Endothelial cell of umbilical vein (primary cell): ENCODE results near the gene NBEAL1. TPM values are rescaled to one million over a fixed set of nuclear protein-coding genes. Genes with fewer than 3 reads are reported as not detected.
"Not testable (repeated sequence)": the region's sequence is repeated elsewhere in the genome, so short reads cannot be mapped to it uniquely, and the experiment has no call there.

ENCODE experiments used
- BruUV-seq: library from RNA; stranded (reverse); fragments of 400-500 nt; replicated peaks from 2 replicates; lab custom pipeline; 2021; lab: Mats Ljungman, UMichigan
- CTCF ChIA-PET: fragments of 300-600, 350-600 bp; sonication (Branson Sonifier 250); formaldehyde crosslinking; loops from one replicate; lab custom pipeline; 2021; ENCODE audit warnings: antibody characterized with exemption, inconsistent platforms; lab: Charles Lee
- POLR2A ChIA-PET: fragments of 300-600, 350-600 bp; sonication (Branson Sonifier 250); formaldehyde crosslinking; loops from one replicate; lab custom pipeline; 2021; ENCODE audit warnings: antibody characterized with exemption, inconsistent platforms; lab: Charles Lee
- DNase-seq: peaks from one replicate; pipeline ENCODE4 v3.0.0-alpha.2; 2011; ENCODE audit warnings: low read depth, low spot score
- FAIRE-seq: peaks from 2 replicates; lab custom pipeline; 2011; peaks lifted over from hg19 to GRCh38; lab: Jason Lieb, UNC
- H2AFZ ChIP-seq: 2 replicates; pipeline ENCODE4 v1.6.0; 2012; ENCODE audit warnings: low read depth, low read length, control low read depth, inconsistent platforms
- H3K27ac ChIP-seq: 2 replicates; pipeline ENCODE4 v1.5.1; 2011; ENCODE audit warnings: low read depth, mild to moderate bottlenecking, control low read depth, low read length, moderate library complexity; ENCODE audit not compliant: insufficient read depth
- H3K27me3 ChIP-seq, 2 experiments: 2 replicates each; pipeline versions ENCODE4 v1.6.0 to v1.6.1; 2011; ENCODE audit warnings: low read length in 2 of 2, mixed read lengths in 1 of 2; ENCODE audit not compliant: control insufficient read depth in 2 of 2, insufficient read depth in 2 of 2
- H3K36me3 ChIP-seq, 2 experiments: 2 replicates in 1 of 2; 3 replicates in 1 of 2; pipeline ENCODE4 v1.5.1; 2011; ENCODE audit warnings: low read length in 2 of 2, mild to moderate bottlenecking in 1 of 2, moderate library complexity in 1 of 2; ENCODE audit not compliant: control insufficient read depth in 2 of 2, insufficient read depth in 2 of 2; ENCODE audit errors: extremely low read depth in 1 of 2
- H3K4me1 ChIP-seq: 3 replicates; pipeline ENCODE4 v1.5.1; 2011; ENCODE audit warnings: mild to moderate bottlenecking, low read length; ENCODE audit not compliant: control insufficient read depth, insufficient read depth; ENCODE audit errors: extremely low read depth
- H3K4me2 ChIP-seq: 2 replicates; pipeline ENCODE4 v1.6.1; 2011; ENCODE audit warnings: low read length, control low read depth, mixed read lengths; ENCODE audit not compliant: insufficient read depth
- H3K4me3 ChIP-seq, 3 experiments: fragments of 200-600 bp in 1 of 3; sonication (generic), shearing (Covaris generic) in 1 of 3; replicated peaks in 1 of 3; 2 replicates each; pipeline ENCODE4 v1.5.1; 2011 to 2016; ENCODE audit warnings: control low read depth in 3 of 3, low read length in 3 of 3, mild to moderate bottlenecking in 2 of 3, inconsistent platforms in 1 of 3, low read depth in 1 of 3, moderate library complexity in 1 of 3; ENCODE audit not compliant: insufficient read depth in 1 of 3
- H3K79me2 ChIP-seq: 2 replicates; pipeline ENCODE4 v1.6.0; 2012; ENCODE audit warnings: low read length, inconsistent platforms; ENCODE audit not compliant: control insufficient read depth, insufficient read depth
- H3K9ac ChIP-seq: replicated peaks from 2 replicates; pipeline ENCODE3; 2011; ENCODE audit warnings: low read length, control low read depth; ENCODE audit not compliant: insufficient read depth; ENCODE audit errors: extremely low read depth
- H3K9me1 ChIP-seq: replicated peaks from 3 replicates; pipeline ENCODE4 v1.6.0; 2011; ENCODE audit warnings: mild to moderate bottlenecking, low read length; ENCODE audit not compliant: control insufficient read depth, insufficient read depth; ENCODE audit errors: extremely low read depth
- H3K9me3 ChIP-seq: replicated peaks from 2 replicates; pipeline ENCODE4 v1.5.1; 2012; ENCODE audit warnings: low read length, inconsistent platforms; ENCODE audit not compliant: control insufficient read depth, insufficient read depth
- H4K20me1 ChIP-seq: replicated peaks from 2 replicates; pipeline ENCODE3; 2011; ENCODE audit warnings: mild to moderate bottlenecking, low read length; ENCODE audit not compliant: control insufficient read depth, insufficient read depth; ENCODE audit errors: extremely low read depth
- CTCF ChIP-seq, 2 donors: IDR thresholded peaks; 1 replicate in 1 of 2; 2 replicates in 1 of 2; pipeline ENCODE4 v1.5.1; 2011; ENCODE audit warnings: low read length in 2 of 2, mild to moderate bottlenecking in 2 of 2, moderate library complexity in 2 of 2, control low read depth in 1 of 2, inconsistent platforms in 1 of 2, low read depth in 1 of 2; ENCODE audit not compliant: insufficient read depth in 1 of 2; ENCODE audit errors: extremely low read depth in 1 of 2
- EZH2 ChIP-seq: IDR thresholded peaks from 2 replicates; pipeline ENCODE4 v1.6.1; 2012; ENCODE audit warnings: borderline replicate concordance, low read depth, mild to moderate bottlenecking, moderate library complexity, low read length, inconsistent platforms; ENCODE audit not compliant: severe bottlenecking
- FOS ChIP-seq: IDR thresholded peaks from 2 replicates; pipeline ENCODE4 v1.6.1; 2011; ENCODE audit warnings: mild to moderate bottlenecking, low read length, moderate library complexity, borderline replicate concordance; ENCODE audit not compliant: insufficient read depth
- GATA2 ChIP-seq: IDR thresholded peaks from 2 replicates; pipeline ENCODE4 v1.7.0; 2011; ENCODE audit warnings: low read depth, mild to moderate bottlenecking, moderate library complexity, mixed read lengths, low read length; ENCODE audit not compliant: insufficient read length, insufficient read depth
- JUN ChIP-seq: IDR thresholded peaks from 2 replicates; pipeline ENCODE4 v1.6.1; 2011; ENCODE audit warnings: borderline replicate concordance, low read depth; ENCODE audit not compliant: insufficient read length, insufficient read depth
- MAX ChIP-seq: IDR thresholded peaks from 2 replicates; pipeline ENCODE4 v1.6.1; 2011; ENCODE audit not compliant: insufficient read depth, insufficient read length
- MYC ChIP-seq: IDR thresholded peaks from one replicate; pipeline ENCODE4 v1.6.1; 2011; ENCODE audit warnings: mild to moderate bottlenecking, low read depth, low read length
- POLR2A ChIP-seq: IDR thresholded peaks from 2 replicates; pipeline ENCODE4 v1.6.1; 2012; ENCODE audit warnings: low read depth, mild to moderate bottlenecking, control low read depth, low read length
- POLR2AphosphoS5 ChIP-seq: IDR thresholded peaks from 2 replicates; pipeline ENCODE4 v1.6.1; 2012; ENCODE audit warnings: low read depth, mild to moderate bottlenecking, control low read depth, low read length, moderate library complexity; ENCODE audit not compliant: insufficient read depth
- dilution Hi-C: fragments of 300-500 bp; cut with MboI; formaldehyde crosslinking; loops from one replicate; pipeline ENCODE4 v1.15.0; 2019; ENCODE audit warnings: low sequenced_read_pairs; ENCODE audit not compliant: extremely low pct_ligation_motif_present
- intact Hi-C: fragments of 100-400 bp; cut with micrococcal nuclease; formaldehyde crosslinking; loops from one replicate; pipeline ENCODE4 v1.10.0; 2022
- polyA plus RNA-seq, 4 experiments: library from polyadenylated mRNA; depleted of rRNA in 3 of 4; stranded (reverse) in 3 of 4; unstranded in 1 of 4; fragments of >200 nt; gene quantifications; 2 replicates each; pipeline versions ENCODE4 v1.2.1 to v1.2.3, GENCODE V29; 2011 to 2012; ENCODE audit warnings: missing spikeins in 1 of 4
- total RNA-seq: library from RNA; stranded (reverse); gene quantifications from 2 replicates; pipeline ENCODE4 v1.2.3, GENCODE V29; 2021

NBEAL1 gene
- total and polyA plus RNA-seq, 2 donors (not counting 3 experiments of a cell fraction or from before 2014, with no cell fraction given): 2.1 to 23.3 TPM

- H3K9me1 ChIP-seq, FAIRE-seq, POLR2A ChIA-PET, H4K20me1 ChIP-seq, BruUV-seq, dilution Hi-C loops, H2AFZ ChIP-seq, H3K27me3 ChIP-seq, H3K4me3 ChIP-seq, CTCF ChIA-PET, H3K36me3 ChIP-seq, H3K79me2 ChIP-seq, H3K27ac ChIP-seq, DNase-seq, H3K9me3 ChIP-seq, H3K9ac ChIP-seq, H3K4me2 ChIP-seq, intact Hi-C loops: not testable (repeated sequence)
- H3K4me1 ChIP-seq: peaks cover 15% of the 10 kb centered on the region
Observed at GRCh38 chr2:203110496-203110895, 95.8 kb downstream of the NBEAL1 start.

GRCh38 chr2:203112342-203112741, 97.7 kb downstream of the NBEAL1 start:
- H3K4me2 ChIP-seq: no peak overlapping the region
- peaks cover 6 to 7% of the 10 kb centered on the region in 2 experiments for H3K36me3 ChIP-seq
- no peak overlapping the region for H3K9ac ChIP-seq
- no peak for TF ChIP-seq JUN
- no peak for TF ChIP-seq GATA2
- TF ChIP-seq FOS: no peak
- no peak for TF ChIP-seq CTCF (IDR thresholded peaks at IDR 0.05; ENCODE audit: extremely low read depth in 1 of 2, insufficient read depth in 1 of 2, low read depth in 1 of 2, low read length in 2 of 2)
- no peak for TF ChIP-seq POLR2A
- TF ChIP-seq MYC: no peak
- TF ChIP-seq POLR2AphosphoS5: no peak
- no peak for TF ChIP-seq MAX
- TF ChIP-seq EZH2: no peak
- H3K9me3 ChIP-seq: no peaks in the 10 kb centered on the region
- dilution Hi-C loops (no loop called here), intact Hi-C loops (no loop called here)
- no peaks in the 10 kb centered on the region for H4K20me1 ChIP-seq
- no peak overlapping the region for H3K27ac ChIP-seq
- no peaks in the 10 kb centered on the region for H3K4me1 ChIP-seq
- no peak for FAIRE-seq
- CTCF ChIA-PET: interaction anchor here (0.9 to 1.0 kb wide), 2 partner anchors 12 to 64 kb away, joined by 3 to 4 read pairs; no protein-coding TSS in a partner anchor
- no peak overlapping the region for H3K4me3 ChIP-seq
- no peaks in the 10 kb centered on the region for H3K79me2 ChIP-seq
- no peaks in the 10 kb centered on the region for H3K9me1 ChIP-seq
- no peaks in the 10 kb centered on the region for H3K27me3 ChIP-seq
- no peak overlapping the region for H2AFZ ChIP-seq
- DNase-seq: no peak
- no TSS peak for BruUV-seq
- POLR2A ChIA-PET: no interaction called here

- BruUV-seq, H2AFZ ChIP-seq, H3K4me2 ChIP-seq, H3K27ac ChIP-seq, H3K27me3 ChIP-seq, H4K20me1 ChIP-seq, H3K36me3 ChIP-seq, H3K79me2 ChIP-seq, H3K9me3 ChIP-seq, intact Hi-C loops, H3K4me3 ChIP-seq, FAIRE-seq, dilution Hi-C loops, H3K9me1 ChIP-seq, H3K9ac ChIP-seq, H3K4me1 ChIP-seq, DNase-seq: not testable (repeated sequence)
- ChIA-PET POLR2A (interaction anchor here (0.6 kb wide), 1 partner anchor 22 kb away, joined by 3 read pairs; no protein-coding TSS in a partner anchor), CTCF (interaction anchor here (0.7 kb wide), 1 partner anchor 22 kb away, joined by 3 read pairs; no protein-coding TSS in a partner anchor)
Observed at GRCh38 chr2:203115201-203115700, 100.6 kb downstream of the NBEAL1 start.
